ENCODE results near the gene TMEM181.
"Not testable (repeated sequence)": the region's sequence is repeated elsewhere in the genome, so short reads cannot be mapped to it uniquely, and the experiment has no call there.

The TMEM181 gene

DNA sequence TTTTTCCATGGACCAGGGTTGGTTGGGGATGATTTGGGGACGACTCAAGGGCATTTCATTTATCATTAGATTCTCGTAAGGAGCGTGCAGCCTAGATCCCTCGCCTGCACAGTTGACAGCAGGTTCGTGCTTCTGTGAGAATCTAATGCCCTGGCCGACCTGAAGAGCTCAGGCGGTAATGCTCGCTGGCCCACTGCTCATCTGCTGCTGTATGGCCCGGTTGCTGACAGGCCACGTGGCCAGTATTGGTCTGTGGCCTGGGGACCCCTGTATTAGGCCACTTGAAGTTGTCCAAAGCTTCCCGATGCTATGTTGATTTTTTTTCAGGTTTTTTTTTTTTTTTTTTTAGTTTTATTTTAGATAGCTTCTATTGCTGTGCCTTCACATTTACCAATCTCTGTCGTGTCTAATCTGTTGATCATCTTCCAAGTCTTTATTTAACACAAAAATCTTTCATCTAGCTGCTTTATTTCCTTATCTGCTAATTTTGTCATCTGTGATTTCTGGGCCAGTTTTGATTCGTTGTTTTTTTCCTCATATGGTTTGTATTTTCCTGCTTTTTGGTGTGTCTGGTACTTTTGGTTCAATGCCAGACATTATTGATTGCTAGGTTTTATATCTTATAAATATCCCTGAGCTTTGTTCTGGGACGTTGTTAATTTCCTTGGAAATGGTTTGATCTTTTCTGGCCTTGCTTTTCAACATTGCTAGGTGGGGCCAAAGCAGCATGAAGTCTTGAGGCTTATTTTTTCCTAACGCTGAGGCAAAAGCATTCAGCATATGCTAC lies 43.6 kb downstream of the TMEM181 start:
- no peak for DNase-seq

DNA sequence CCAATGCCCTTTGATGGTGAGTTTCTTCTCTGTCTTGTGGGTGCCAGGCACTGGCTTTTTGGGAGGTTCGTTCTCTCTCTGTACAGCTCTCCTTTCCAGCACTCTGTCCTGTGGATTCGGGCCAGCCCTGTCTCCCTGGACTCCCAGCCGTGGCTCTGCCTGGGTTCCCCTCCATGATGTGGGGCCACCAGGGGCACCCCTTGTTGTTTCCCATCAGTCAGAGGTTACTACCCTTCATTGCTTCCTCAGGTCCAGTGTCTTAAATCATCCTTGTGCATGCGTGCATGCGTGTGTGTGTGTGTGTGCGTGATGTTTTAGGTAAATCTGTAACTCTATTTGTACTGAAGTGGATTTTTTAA lies 44.1 kb downstream of the TMEM181 start:
- no peak for DNase-seq

DNA sequence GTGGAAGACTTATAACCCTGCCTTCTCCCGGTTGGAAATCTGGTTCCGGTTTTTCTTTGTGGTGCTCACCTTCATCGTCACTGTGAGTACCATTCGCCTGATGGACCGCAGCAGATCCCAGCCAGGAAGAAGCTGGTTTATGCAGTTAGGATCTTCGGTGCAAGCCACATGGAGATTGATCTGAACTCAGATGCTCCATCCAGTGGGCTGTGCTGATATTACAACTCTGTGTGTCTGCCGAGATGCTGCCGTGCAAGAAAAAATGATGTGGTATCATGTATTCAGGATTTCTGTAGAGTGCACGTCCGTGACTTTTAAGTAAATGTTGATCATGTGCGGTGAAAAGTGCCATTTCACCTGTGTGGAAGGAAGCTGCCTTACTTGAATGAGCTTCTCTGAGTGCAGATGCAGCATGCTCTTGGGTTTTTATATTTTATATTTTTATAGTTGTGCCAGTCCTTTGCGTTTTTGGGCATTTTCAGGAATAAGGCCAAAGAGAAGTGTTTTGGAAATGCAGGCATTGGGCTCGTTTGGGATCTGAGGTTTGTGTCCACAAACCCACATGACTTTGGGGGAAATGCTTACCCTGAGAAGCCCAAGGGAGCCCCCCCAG lies 45.5 kb downstream of the TMEM181 start:
- peak; percentile 35 for DNase-seq

DNA sequence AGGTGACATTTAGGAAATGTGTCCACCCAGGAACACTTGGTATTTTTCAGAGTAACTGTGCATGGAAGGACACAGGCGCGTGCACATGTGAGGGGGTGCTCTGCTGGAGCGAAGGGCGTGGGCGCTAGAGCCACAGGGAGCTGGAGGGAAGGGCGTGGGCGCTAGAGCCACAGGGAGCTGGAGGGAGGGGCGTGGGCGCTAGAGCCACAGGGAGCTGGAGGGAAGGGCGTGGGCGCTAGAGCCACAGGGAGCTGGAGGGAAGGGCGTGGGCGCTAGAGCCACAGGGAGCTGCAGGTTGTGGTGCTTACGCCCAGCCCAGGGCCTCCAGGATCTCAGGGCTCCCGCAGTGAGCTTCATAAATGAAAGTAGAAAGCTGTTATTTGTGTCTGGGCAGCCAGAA lies 46.1 kb downstream of the TMEM181 start:
- DNase-seq = not testable (repeated sequence)

DNA sequence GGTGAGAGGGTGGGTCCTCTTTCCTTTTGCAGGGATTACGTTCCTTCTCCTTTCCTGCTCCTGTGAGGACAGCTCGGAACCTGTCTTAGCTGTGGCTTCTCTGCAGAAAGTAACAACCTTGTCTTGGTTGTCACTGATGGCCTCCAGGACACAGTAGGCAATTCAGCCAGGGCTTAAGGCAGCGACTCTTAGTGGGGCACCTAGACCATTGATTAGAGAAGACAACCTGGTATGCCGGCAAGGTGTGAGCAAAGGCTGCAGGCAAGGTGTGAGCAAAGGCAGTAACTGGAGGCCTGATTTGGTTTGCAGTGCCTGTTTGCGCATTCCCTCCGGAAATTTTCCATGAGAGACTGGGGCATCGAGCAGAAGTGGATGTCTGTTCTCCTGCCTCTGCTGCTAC lies 47.0 kb downstream of the TMEM181 start:
- DNase-seq = no peak

DNA sequence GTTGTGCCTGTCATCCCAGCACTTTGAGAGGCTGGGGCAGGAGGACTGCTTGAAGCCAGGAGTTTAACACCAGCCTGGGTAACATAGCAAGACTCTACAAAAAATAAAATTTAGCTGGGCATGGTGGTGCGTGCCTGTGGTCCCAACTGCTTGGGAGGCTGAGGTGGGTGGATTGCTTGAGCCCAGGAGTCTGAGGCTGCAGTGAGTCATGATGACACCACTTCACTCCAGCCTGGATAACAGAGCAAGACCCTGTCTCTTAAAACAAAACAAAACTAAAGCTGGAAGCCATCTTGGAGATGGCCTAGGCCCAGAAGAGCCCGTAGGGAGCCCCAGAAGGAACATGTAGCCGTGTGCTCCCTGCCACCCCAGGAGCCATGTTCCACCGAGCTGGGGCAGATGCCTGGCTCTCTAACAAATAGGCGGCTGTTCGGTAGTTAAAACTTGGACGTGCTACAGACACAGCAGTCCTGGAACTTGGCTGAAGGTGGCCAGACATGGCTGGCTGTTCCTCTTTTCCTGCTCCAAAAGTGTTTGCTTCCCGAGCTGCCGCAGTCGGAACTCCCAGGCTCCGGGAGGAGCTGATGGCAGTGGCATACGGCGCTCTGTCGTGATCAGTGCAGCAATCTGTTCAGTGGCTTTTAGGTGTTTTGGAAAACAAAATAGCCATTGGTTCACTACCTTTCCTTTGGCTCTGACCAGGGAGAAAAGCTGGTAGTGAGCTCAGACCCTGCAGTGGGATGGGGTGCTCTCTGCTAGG lies 47.7 kb downstream of the TMEM181 start:
- no peak for DNase-seq

DNA sequence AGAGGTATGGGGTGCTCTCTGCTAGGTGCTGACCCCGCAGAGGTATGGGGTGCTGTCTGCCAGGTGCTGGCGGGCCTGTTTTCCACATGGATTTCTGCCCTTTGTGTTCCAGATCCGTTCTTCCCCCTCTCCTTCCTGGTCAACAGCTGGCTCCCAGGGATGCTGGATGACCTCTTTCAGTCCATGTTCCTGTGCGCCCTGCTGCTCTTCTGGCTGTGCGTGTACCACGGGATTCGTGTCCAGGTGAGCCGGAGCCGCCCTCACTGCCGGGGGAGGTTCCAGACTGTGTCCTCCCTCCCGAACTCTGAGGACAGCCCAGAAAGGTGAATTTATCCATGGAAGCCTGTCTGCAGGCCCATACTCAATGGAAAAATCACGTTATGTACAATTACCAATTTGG lies 48.3 kb downstream of the TMEM181 start:
- no peak for DNase-seq

DNA sequence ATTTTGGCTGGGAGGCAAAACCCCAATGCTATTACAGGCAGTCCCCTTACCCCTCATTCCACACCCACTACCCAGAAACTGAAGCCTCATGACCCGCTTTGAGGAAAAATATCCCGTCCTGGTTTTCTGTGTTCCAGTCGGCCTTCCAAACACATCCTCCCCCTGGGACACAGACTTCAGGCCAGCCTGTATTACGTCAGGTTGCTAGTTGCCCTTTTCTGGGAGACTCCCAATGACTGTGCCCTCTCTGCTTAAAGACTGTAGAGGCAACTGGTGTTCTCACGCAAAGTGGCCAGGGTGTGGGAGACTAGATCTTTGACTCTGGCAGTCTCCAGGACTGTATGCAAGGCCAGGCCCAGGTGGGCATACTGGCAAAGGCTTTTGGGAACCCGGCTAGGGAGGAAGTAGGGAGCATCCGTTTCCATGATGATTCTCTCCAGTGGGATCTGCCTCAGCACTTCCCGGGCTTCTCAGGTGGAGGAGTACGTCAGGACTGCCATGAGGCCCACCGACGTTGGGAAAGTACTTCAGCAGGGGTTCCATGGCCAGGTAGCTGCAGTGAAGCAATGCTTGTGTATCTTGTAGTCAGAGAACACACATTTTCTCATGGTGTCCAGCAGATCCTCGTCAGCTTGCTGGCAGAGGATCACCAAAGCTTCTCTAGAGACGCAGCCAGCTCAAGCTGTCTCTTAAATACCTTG lies 49.7 kb downstream of the TMEM181 start:
- no peak for DNase-seq

DNA sequence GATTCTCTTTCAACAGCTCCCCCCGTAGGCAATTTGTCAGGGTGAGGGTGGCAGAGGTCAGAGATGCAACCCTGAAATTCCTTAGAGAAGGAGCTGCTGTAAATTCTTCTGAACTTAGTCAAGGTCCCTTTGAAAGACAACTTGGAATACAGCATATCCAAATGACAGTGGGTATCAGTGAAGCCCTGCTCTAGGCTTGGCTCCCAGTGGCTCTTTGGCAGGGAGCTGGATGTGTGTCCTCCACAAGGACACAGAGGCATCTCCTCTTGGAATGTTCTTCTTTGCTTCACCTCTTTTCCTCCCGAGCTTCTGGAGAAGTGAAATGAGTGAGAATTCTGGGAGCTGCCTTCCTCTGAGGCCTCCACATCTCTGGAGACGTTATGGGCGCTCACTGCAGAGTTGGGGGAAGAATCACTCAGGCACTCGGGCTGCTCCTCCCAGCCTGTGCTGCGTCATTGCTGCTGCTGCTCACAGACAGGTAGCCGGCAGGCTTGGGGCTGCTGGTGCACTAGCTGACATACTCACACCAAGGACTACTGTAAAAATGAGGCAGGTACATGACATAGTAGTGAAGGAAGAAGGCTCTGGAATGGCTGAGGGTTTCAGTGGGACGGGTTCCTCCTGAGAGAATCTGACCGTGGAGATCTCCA lies 50.6 kb downstream of the TMEM181 start:
- DNase-seq = no peak

DNA sequence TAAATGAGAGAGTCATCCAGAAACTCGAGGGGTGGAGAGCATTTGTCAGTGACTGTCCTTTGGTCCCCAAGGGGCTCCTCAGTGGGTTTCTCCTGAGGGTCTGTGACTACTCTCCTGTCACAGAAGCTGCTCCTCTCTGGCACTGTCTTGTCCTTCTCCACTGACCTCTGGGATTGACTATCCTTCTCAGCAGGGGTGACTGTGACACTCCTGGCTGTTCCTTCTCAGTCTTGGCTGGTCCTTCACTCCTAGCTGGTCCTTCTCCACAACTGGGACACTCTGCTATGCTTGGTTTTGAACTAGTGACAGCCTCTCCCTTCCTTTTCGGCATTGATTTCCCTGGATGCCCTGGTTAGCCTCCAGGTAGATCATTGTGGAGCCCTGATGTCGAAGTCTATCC lies 51.1 kb downstream of the TMEM181 start:
- DNase-seq = no peak

DNA sequence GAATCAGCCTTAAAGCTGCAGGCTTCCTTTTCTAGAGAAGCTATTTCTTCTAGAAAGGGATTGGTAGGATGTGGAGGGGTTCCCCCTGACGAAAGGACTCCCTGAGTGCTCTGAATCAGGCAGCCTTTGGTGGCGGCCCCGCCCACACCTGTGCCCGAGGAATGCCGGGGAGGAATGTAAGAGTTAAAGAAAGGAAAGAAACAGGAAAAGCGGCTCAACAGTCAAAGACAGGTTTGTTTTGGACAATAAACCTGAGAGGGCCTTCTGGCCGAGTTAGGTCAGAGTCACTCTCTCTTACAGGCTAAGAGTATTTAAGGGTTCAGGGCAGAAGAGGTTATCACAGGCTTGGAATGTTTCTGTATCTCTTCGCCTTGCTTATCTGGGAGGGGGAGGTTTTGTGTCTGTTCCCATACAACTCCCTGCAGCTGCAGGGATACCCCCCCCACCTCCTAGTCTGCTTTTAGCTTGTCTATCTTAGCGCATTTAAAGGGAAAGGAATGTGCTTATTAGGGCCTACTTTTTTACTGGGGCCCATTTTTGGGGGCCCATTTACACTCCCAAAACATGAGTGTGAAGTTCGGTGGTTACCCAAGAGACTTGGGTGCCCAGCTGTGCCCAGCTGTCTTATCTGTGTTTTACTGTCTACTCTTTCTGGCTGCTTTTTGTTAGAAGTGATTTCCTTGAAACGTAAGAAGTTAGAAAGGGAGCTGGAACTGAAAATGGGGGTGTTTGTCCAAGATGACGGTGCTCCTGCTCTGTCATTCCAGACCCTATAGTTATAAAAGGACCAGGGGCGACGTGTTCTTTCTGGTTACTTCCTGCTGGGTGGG lies 51.9 kb downstream of the TMEM181 start:
- no peak for DNase-seq

DNA sequence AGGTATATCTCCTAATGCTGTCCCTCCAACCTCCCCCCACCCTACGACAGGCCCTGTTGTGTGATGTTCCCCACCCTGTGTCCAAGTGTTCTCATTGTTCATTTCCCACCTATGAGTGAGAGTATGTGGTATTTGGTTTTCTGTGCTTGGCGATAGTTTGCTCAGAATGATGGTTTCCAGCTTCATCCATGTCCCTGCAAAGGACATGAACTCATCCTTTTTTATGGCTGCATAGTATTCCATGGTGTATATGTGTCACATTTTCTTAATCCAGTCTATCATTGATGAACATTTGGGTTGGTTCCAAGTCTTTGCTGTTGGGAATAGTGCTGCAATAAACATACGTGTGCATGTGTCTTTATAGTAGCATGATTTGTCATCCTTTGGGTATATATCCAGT lies 54.7 kb downstream of the TMEM181 start:
- DNase-seq = not testable (repeated sequence)

DNA sequence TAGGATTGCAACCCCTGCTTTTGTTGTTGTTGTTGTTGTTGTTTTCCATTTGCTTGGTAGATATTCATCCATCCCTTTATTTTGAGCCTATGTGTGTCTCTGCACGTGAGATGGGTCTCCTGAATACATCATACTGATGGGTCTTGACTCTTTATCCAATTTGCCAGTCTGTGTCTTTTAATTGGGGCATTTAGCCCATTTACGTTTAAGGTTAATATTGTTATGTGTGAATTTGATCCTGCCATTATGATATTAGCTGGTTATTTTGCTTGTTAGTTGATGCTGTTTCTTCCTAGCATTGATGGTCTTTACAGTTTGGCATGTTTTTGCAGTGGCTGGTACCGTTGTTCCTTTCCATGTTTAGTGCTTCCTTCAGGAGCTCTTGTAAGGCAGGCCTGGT lies 58.4 kb downstream of the TMEM181 start:
- DNase-seq = not testable (repeated sequence)

DNA sequence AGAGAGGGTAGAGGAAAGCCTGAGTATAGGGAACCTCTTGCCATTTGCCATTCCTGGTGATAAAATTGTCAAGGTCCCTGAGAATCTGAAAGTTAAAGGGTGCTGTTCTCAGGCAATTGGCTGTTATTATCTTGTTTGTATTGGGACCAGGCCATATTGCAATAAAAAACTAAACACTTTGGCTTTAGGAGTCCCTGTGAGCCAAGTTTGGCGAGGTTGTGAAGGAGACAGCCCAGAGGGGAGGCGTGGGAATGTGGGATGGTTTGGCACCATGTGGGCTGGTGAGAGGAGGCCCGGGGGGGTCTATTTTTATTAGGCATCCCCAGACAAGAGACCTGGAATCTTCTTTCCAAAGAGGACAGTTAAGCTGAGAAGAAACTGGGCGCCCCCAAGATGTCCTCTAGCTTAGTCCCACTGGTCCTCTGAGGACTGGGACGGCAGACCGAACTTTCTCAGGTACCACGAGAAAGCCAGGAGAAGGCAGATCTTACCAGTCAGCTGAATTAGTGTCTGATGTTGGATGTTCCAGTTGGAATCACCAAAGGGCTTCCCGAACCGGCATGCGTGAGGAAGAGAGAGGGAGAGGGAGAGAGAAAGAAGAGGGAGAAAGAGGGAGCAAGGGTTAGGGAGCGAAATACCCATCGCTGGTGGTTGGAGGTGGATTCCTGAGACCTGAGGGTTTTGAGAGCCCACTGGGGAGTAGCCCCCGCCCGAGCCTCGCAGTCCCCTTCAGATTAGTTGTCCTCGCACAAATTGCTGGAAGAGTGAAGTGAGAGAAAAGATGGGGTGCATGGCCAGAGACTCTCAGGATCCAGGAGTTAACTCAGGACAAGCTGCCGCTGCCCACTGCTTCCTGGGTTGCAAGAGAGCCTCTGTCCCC lies 60.3 kb downstream of the TMEM181 start:
- DNase-seq = no peak

DNA sequence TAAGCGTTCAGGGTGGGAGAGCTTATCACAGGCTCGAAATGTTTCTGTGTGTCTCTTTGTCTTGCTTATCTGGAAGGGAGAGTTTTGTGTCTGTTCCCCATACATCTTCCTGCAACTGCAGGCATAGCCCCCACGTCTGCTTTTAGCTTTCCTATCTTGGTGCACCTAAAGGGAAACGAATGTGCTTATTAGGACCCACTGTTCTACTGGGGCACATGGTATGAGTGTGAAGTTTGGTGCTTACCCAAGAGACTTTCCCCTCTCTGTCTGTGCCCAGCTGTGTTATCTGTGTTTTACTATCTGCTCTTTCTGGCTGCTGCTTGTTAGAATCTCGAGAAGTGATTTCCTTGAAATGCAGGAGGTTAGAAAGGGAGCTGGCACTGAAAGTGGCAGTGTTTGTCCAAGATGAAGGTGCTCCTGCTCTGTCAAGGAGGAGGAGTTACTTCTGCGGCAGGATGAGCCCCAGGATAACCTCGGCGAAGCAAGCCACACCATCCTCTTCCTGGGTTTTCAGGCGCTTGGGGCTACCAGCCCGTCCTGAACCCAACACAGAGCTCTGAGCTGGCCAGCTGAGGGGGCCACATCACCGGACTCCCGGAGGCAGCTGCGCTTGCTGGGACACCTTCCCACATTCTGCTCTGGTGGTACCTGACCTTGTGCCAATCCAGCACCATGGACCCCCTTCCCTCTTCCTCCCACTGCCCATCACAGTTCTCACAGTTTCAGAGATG lies 61.2 kb downstream of the TMEM181 start:
- no peak for DNase-seq

DNA sequence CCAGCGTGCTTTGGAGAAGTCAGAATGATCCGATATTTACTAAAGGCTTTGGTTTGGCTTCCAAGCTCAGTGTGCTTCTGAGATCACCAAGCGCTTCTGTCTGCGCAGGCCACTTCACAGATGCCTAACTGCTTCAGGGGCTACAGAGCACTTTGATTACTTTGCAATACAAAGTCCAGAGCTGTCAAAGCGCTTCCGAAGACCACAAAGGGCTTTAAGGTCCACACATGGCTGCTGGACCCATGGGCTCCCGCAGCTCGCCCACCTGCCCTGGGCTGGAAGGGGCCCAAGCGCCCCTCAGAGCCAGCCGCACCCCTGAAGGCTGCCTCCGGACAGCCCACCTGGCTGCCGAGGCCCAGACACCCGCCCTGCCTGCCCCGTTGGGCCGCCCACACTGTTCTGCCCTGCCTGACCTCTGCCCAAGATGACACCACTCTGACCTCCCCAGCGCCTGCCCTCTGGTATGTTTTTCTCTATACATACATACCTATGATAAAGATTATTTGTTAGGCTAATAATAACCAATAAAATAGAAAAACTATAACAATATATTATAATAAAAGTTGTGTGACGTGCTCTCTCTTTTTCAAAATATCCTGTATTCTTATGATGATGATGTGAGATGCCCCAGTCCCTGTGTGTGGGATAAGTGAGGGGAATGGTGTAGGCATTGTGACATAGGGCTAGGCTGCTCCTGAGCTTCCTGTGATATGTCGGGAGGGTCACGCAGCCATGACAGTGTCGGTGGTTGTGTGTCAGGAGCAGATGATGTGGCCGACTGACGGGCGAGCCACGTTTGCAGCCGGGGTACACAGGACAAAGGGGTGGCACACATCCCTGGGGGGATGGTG lies 62.0 kb downstream of the TMEM181 start:
- no peak for DNase-seq

DNA sequence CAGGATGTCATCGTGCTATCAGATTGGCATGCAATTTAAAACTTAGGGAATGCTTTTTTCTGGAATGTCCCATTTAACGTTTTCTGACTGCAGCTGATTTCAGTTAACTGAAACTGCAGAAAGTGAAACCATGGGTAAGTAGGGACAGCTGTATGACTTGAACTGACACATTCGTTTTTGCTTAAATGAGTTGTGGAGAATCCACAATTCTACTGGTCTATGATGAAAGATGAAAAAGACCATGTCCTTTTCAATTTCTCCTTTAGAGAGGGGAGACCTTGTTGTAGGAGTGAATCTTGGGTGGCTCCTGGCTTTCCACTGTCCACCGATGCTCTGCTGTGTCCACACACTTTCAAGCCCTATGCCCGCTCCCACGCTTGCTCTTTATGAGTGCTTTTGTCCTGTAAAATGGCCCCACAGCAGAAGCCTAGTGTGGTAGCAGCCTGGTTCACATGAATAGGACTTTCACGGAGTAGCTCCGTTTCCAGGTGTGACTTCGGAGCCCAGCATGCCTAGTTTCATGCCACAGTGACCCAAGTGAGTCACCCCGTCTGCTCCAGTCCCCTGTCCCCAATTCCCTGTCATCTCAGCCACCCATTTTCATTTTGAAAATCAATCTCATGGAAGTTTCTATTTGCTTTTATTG lies 62.8 kb downstream of the TMEM181 start:
- no peak for DNase-seq
